SH-SY5Y (cell line): ENCODE measurements around the gene CST4.

Experiments used
- GATA2 ChIP-seq: IDR thresholded peaks from 2 replicates; pipeline ENCODE4 v1.6.1; 2011; ENCODE audit warnings: mild to moderate bottlenecking, low read depth, low read length
- GATA3 ChIP-seq: IDR thresholded peaks from 2 replicates; pipeline ENCODE4 v1.6.1; 2011; ENCODE audit warnings: low read depth, mild to moderate bottlenecking, low read length, moderate library complexity

- TF ChIP-seq GATA3 (no peak), GATA2 (no peak)
Observed at GRCh38 chr20:23710771-23711170, 21.9 kb upstream of the CST4 start.
